Spleen (tissue), 11 donors: Measurements from ENCODE around the gene GSK3B. TPM values are rescaled to one million over a fixed set of nuclear protein-coding genes. Genes with fewer than 3 reads are reported as not detected.

Experiments used
- DNase-seq: peaks from one replicate; pipeline ENCODE4 v3.0.0-alpha.2; 2020
- H3K27ac ChIP-seq, 8 donors: fragments of 200-600 bp; sonication (generic) in 7 of 8; 1 replicate in 4 of 8; 2 replicates in 4 of 8; pipeline versions ENCODE4 v1.5.0 to v1.8.0; 2016 to 2021; ENCODE audit warnings: inconsistent platforms in 4 of 8, mild to moderate bottlenecking in 4 of 8, moderate library complexity in 1 of 8
- H3K27me3 ChIP-seq, 7 donors: fragments of 200-600 bp; sonication (generic) in 6 of 7; replicated peaks in 1 of 7; 1 replicate in 4 of 7; 2 replicates in 3 of 7; pipeline versions ENCODE4 v1.5.0 to v1.8.0; 2016 to 2021; ENCODE audit warnings: inconsistent platforms in 3 of 7, mild to moderate bottlenecking in 1 of 7
- H3K36me3 ChIP-seq, 6 donors: fragments of 200-600 bp; sonication (generic) in 5 of 6; 1 replicate in 4 of 6; 2 replicates in 2 of 6; pipeline versions ENCODE4 v1.5.0 to v1.8.0; 2016 to 2021; ENCODE audit warnings: inconsistent platforms in 2 of 6
- H3K4me1 ChIP-seq, 6 donors: fragments of 200-600 bp; sonication (generic) in 5 of 6; 1 replicate in 3 of 6; 2 replicates in 3 of 6; pipeline versions ENCODE4 v1.5.0 to v1.8.0; 2016 to 2021; ENCODE audit warnings: inconsistent platforms in 3 of 6
- H3K4me3 ChIP-seq, 8 donors: fragments of 200-600 bp; sonication (generic) in 7 of 8; 1 replicate in 4 of 8; 2 replicates in 4 of 8; pipeline versions ENCODE4 v1.5.0 to v1.8.0; 2016 to 2021; ENCODE audit warnings: inconsistent platforms in 4 of 8, mild to moderate bottlenecking in 4 of 8, moderate library complexity in 2 of 8
- H3K9me3 ChIP-seq, 8 donors: fragments of 200-600 bp; sonication (generic) in 7 of 8; 1 replicate in 4 of 8; 2 replicates in 4 of 8; pipeline versions ENCODE4 v1.5.0 to v1.8.0; 2016 to 2021; ENCODE audit warnings: inconsistent platforms in 4 of 8
- POLR2A ChIP-seq, 3 donors: fragments of 450-650 bp; IDR thresholded peaks; one replicate each; pipeline ENCODE4 v1.5.1; 2017; ENCODE audit warnings: antibody characterized with exemption in 3 of 3, mild to moderate bottlenecking in 1 of 3
- POLR2AphosphoS5 ChIP-seq, 3 donors: sonication (generic); formaldehyde crosslinking; IDR thresholded peaks; one replicate each; pipeline ENCODE4 v1.5.1; 2017; ENCODE audit warnings: antibody characterized with exemption in 3 of 3
- WGBS, 5 donors: extraction: QIAGEN DNeasy Blood & Tissue Kit in 3 of 5; methylation state at CpG; one replicate each; pipeline versions ENCODE4 v1.1.5 to v1.1.7; 2013 to 2018; 5-methylcytosine and 5-hydroxymethylcytosine counted together
- intact Hi-C: fragments of 100-400 bp; cut with DNase I; formaldehyde crosslinking; loops from one replicate; pipeline ENCODE4 v1.15.0; 2023; ENCODE audit warnings: low total_unique reads
- polyA plus RNA-seq, 3 donors: library from polyadenylated mRNA; stranded (reverse); fragments of 200-250 nt; gene quantifications; one replicate each; pipeline ENCODE4 v1.2.1, GENCODE V29; 2013
- total RNA-seq, 7 donors: library from RNA; depleted of rRNA in 3 of 7; stranded (reverse); fragments of >200 nt in 3 of 7; fragmentation: NEBNext Ultra II Directional in 4 of 7; extraction: Animal tissue kit (Norgen Biotek cat#: 25700) in 4 of 7; gene quantifications; one replicate each; pipeline versions ENCODE4 v1.1.0 to v1.2.1, GENCODE V29; 2016 to 2021
- TF ChIP-seq, protein P1 (sequence below), 11 experiments: fragments of 200-600 bp in 7 of 11; fragments of 450-650 bp in 4 of 11; sonication (generic) in 4 of 11; IDR thresholded peaks in 8 of 11; conservative IDR thresholded peaks in 3 of 11; 1 replicate in 7 of 11; 2 replicates in 4 of 11; pipeline versions ENCODE4 v1.4.0 to v1.8.0; 2016 to 2021; ENCODE audit warnings: antibody characterized with exemption in 11 of 11, inconsistent platforms in 4 of 11, mild to moderate bottlenecking in 1 of 11
- donor health status: healthy with polysubstance abuse.
- donor health status: DM: no; HTN: no; CAD: no; lungs with moderate emphysema.
- donor health status: DM: no; HTN: no; CAD: no.
- donor health status: Bipolar disorder and iron deficiency.
- donor health status: healthy.
- donor health status: DM: no; HTN: no; CAD: no.
- donor health status: DM: yes; HTN: yes; CAD: no.

Gene GSK3B
- total and polyA plus RNA-seq, 10 donors, result 4.7 to 62.2 (median 53.1) TPM

DNA sequence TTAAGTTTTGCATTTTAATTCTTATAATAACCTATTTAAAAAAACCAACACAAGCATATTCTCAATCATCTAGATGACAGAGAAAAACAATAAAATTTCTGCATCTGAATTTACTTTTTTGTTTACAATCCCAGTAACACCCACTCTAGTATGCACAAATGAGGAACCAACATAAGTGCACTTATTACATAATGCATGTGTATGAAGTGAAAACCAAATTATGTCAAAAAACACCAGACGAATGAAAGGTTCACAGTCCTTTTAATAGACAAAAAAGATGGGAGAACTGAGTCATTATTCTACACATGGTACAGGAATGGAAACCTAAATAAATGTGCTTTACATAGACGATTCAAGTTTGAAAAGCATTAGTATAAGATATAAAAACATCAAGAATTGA, 220.6 kb downstream of the GSK3B start:
- DNase-seq, result no peak
- H3K36me3 ChIP-seq, result peaks cover 0 to 37% (median 4%) of the 10 kb centered on the region in 6 donors
- no peak overlapping the region for H3K4me3 ChIP-seq
- WGBS, 5 donors, result 65 to 86% (median 75%) methylated on average over 2 of the region's 2 CpGs
- TF ChIP-seq, protein P1, sequence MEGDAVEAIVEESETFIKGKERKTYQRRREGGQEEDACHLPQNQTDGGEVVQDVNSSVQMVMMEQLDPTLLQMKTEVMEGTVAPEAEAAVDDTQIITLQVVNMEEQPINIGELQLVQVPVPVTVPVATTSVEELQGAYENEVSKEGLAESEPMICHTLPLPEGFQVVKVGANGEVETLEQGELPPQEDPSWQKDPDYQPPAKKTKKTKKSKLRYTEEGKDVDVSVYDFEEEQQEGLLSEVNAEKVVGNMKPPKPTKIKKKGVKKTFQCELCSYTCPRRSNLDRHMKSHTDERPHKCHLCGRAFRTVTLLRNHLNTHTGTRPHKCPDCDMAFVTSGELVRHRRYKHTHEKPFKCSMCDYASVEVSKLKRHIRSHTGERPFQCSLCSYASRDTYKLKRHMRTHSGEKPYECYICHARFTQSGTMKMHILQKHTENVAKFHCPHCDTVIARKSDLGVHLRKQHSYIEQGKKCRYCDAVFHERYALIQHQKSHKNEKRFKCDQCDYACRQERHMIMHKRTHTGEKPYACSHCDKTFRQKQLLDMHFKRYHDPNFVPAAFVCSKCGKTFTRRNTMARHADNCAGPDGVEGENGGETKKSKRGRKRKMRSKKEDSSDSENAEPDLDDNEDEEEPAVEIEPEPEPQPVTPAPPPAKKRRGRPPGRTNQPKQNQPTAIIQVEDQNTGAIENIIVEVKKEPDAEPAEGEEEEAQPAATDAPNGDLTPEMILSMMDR (IDR thresholded peaks at IDR 0.05 in 8 of 11, conservative IDR thresholded peaks at IDR 0.05 in 3 of 11), result no peak
- TF ChIP-seq POLR2A (IDR thresholded peaks at IDR 0.05) (no peak), POLR2AphosphoS5 (IDR thresholded peaks at IDR 0.05) (no peak)
- H3K4me1 ChIP-seq, result peaks cover 0 to 24% (median 0%) of the 10 kb centered on the region in 6 donors
- no peak overlapping the region for H3K27ac ChIP-seq
- no peaks in the 10 kb centered on the region for H3K9me3 ChIP-seq
- H3K27me3 ChIP-seq, result no peaks in the 10 kb centered on the region
- intact Hi-C loops, result no loop called here

DNA sequence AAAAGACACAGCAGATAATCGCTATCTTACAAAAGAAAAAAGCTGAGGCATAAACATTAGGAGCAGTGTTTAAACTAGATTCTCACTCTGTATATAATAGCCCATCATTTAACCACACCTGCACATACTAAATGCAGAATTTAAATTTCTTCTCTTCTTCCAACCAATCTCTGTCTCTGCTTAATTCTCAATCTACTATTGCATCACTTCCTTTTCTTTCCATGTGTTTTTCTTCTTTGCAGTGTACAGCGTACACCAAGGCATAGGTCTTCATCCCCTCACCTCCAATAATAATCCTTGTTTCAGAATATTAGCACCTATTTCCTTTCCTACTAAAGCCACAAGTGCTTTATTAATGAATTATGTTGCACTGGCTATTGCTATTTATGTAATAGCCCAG, 221.5 kb downstream of the GSK3B start:
- H3K4me3 ChIP-seq, result no peak overlapping the region
- H3K9me3 ChIP-seq, result no peaks in the 10 kb centered on the region
- no peak overlapping the region for H3K27ac ChIP-seq
- H3K4me1 ChIP-seq, result peaks cover 0 to 31% (median 0%) of the 10 kb centered on the region in 6 donors
- intact Hi-C loops, result no loop called here
- no peaks in the 10 kb centered on the region for H3K27me3 ChIP-seq
- 80 to 97% (median 86%) methylated on average over 2 of the region's 2 CpGs for WGBS, 5 donors
- TF ChIP-seq POLR2A (IDR thresholded peaks at IDR 0.05) (no peak), POLR2AphosphoS5 (IDR thresholded peaks at IDR 0.05) (no peak)
- TF ChIP-seq, protein P1 (IDR thresholded peaks at IDR 0.05 in 8 of 11, conservative IDR thresholded peaks at IDR 0.05 in 3 of 11), result no peak
- no peak for DNase-seq
- peaks cover 0 to 32% (median 4%) of the 10 kb centered on the region in 6 donors for H3K36me3 ChIP-seq

DNA sequence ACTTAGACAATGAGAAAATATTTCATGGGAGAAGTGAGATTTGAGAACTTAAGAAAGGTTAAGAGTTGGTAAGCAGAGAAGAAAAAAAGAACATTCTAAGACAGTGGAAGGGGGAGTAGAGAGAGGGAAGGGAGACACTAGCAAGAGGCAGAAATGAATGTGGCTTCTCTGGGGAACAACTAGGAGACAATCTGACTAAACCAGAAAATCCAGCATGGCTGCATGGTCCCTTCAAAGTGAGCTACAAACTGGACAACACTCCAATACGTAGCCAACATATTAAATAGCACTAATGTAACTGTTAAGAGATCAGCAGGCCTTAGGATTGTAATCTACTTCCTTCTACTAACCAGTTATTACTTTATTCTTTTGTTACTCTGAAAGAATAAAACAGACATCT, 222.7 kb downstream of the GSK3B start:
- Histone ChIP-seq H3K9me3 (no peaks in the 10 kb centered on the region), H3K4me3 (no peak overlapping the region), H3K27me3 (no peaks in the 10 kb centered on the region), H3K36me3 (peaks cover 0 to 31% (median 4%) of the 10 kb centered on the region in 6 donors), H3K27ac (no peak overlapping the region), H3K4me1 (peaks cover 0 to 31% (median 0%) of the 10 kb centered on the region in 6 donors)
- WGBS, 5 donors, result 87 to 98% (median 92%) methylated on average over 1 of the region's 1 CpG
- TF ChIP-seq, protein P1 (IDR thresholded peaks at IDR 0.05 in 8 of 11, conservative IDR thresholded peaks at IDR 0.05 in 3 of 11), result no peak
- no peak for TF ChIP-seq POLR2AphosphoS5 (IDR thresholded peaks at IDR 0.05)
- TF ChIP-seq POLR2A (IDR thresholded peaks at IDR 0.05), result no peak
- intact Hi-C loops, result no loop called here
- no peak for DNase-seq

DNA sequence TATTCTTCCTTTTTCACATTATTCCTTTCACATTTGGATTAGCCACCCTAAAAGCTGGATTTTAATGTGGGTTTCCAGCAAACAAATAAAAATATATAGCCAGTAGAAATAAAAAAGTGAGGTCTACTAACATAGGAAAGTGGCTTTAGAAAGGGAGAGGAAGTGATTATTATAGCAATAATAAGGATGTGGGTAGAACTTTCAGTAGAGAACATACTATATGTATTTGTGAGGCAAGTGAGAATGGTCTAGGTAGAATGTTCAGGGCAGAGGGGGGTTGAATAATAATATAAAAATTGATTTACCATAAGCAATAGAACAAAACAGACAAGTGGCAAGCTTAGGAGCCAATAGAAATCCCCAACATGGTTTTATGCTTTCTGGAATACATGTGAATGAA, 223.7 kb downstream of the GSK3B start:
- Histone ChIP-seq H3K27me3 (no peaks in the 10 kb centered on the region), H3K36me3 (peaks cover 0 to 34% (median 4%) of the 10 kb centered on the region in 6 donors), H3K4me3 (no peak overlapping the region), H3K9me3 (no peaks in the 10 kb centered on the region), H3K4me1 (peaks cover 0 to 31% (median 0%) of the 10 kb centered on the region in 6 donors), H3K27ac (no peak overlapping the region)
- no peak for TF ChIP-seq POLR2A (IDR thresholded peaks at IDR 0.05)
- TF ChIP-seq, protein P1 (IDR thresholded peaks at IDR 0.05 in 8 of 11, conservative IDR thresholded peaks at IDR 0.05 in 3 of 11), result no peak
- DNase-seq, result no peak
- intact Hi-C loops, result no loop called here
